OCI-LY1 (cell line): ENCODE measurements around the gene SMCO1.

ENCODE experiments used
- H2AFZ ChIP-seq: fragments of 200-600 bp; sonication (generic), shearing (Covaris generic); 2 replicates; pipeline ENCODE4 v1.6.0; 2014; ENCODE audit warnings: antibody characterized with exemption, mild to moderate bottlenecking, low read length
- H3F3A ChIP-seq: fragments of 200-600 bp; sonication (generic), shearing (Covaris generic); 2 replicates; pipeline ENCODE4 v1.6.0; 2014; ENCODE audit warnings: mild to moderate bottlenecking, antibody characterized with exemption, low read length, moderate library complexity; ENCODE audit not compliant: insufficient read depth
- H3K27ac ChIP-seq: fragments of 200-600 bp; sonication (generic); 2 replicates; pipeline ENCODE4 v1.5.1; 2014; ENCODE audit warnings: low read length, mixed run types, mild to moderate bottlenecking, low read depth; ENCODE audit not compliant: poor library complexity, severe bottlenecking
- H3K27me3 ChIP-seq: fragments of 200-600 bp; sonication (generic); 2 replicates; pipeline ENCODE4 v1.6.0; 2014; ENCODE audit warnings: antibody characterized with exemption, mild to moderate bottlenecking, low read length, moderate library complexity; ENCODE audit not compliant: insufficient read depth
- H3K36me3 ChIP-seq: fragments of 200-600 bp; sonication (generic); 2 replicates; pipeline ENCODE4 v1.6.1; 2014; ENCODE audit warnings: mild to moderate bottlenecking, antibody characterized with exemption, low read length, moderate library complexity, mixed read lengths; ENCODE audit not compliant: insufficient read depth
- H3K4me1 ChIP-seq: fragments of 200-600 bp; sonication (generic); 2 replicates; pipeline ENCODE4 v1.5.1; 2014; ENCODE audit warnings: mild to moderate bottlenecking, low read length, moderate library complexity; ENCODE audit not compliant: insufficient read depth, severe bottlenecking
- H3K4me2 ChIP-seq: fragments of 200-600 bp; sonication (generic), shearing (Covaris generic); 2 replicates; pipeline ENCODE4 v1.6.1; 2014; ENCODE audit warnings: low read length
- H3K4me3 ChIP-seq: fragments of 200-600 bp; sonication (generic); 2 replicates; pipeline ENCODE4 v1.5.1; 2014; ENCODE audit warnings: low read length, low read depth, mild to moderate bottlenecking, mixed read lengths; ENCODE audit not compliant: poor library complexity, severe bottlenecking
- H3K79me2 ChIP-seq: fragments of 200-600 bp; shearing (Covaris generic); 2 replicates; pipeline ENCODE4 v1.6.1; 2016; ENCODE audit warnings: mixed run types, low read length, mixed read lengths; ENCODE audit not compliant: insufficient read depth
- H3K9ac ChIP-seq: fragments of 200-600 bp; sonication (generic), shearing (Covaris generic); 2 replicates; pipeline ENCODE4 v1.6.1; 2014; ENCODE audit warnings: mild to moderate bottlenecking, low read length, mixed read lengths
- H3K9me2 ChIP-seq: fragments of 200-600 bp; sonication (generic), shearing (Covaris generic); 2 replicates; pipeline ENCODE4 v1.6.1; 2014; ENCODE audit warnings: low read depth, mild to moderate bottlenecking, low read length, mixed read lengths
- H3K9me3 ChIP-seq: fragments of 200-600 bp; shearing (Covaris generic); 2 replicates; pipeline ENCODE4 v1.6.1; 2014; ENCODE audit warnings: low read length, mixed read lengths
- H4K20me1 ChIP-seq: fragments of 200-600 bp; sonication (generic), shearing (Covaris generic); 2 replicates; pipeline ENCODE4 v1.6.0; 2016; ENCODE audit warnings: mild to moderate bottlenecking, low read length; ENCODE audit not compliant: insufficient read depth
- EZH2 ChIP-seq: fragments of 200-600 bp; sonication (generic), shearing (Covaris generic); IDR thresholded peaks from 2 replicates; pipeline ENCODE4 v1.8.0; 2017; ENCODE audit warnings: borderline replicate concordance, mixed run types, mild to moderate bottlenecking, antibody characterized with exemption, low read length, moderate library complexity, mixed read lengths
- TF ChIP-seq, protein P1 (sequence below): fragments of 200-600 bp; sonication (generic), shearing (Covaris generic); IDR thresholded peaks from 2 replicates; pipeline ENCODE4 v1.5.1; 2017; ENCODE audit warnings: mild to moderate bottlenecking, antibody characterized with exemption, low read length, moderate library complexity, mixed read lengths

The SMCO1 gene, protein sequence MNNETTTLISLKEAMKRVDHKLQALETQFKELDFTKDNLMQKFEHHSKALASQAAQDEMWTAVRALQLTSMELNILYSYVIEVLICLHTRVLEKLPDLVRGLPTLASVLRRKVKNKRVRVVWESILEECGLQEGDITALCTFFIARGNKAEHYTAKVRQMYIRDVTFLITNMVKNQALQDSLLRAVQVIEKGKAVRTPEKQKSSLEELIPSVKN

DNA sequence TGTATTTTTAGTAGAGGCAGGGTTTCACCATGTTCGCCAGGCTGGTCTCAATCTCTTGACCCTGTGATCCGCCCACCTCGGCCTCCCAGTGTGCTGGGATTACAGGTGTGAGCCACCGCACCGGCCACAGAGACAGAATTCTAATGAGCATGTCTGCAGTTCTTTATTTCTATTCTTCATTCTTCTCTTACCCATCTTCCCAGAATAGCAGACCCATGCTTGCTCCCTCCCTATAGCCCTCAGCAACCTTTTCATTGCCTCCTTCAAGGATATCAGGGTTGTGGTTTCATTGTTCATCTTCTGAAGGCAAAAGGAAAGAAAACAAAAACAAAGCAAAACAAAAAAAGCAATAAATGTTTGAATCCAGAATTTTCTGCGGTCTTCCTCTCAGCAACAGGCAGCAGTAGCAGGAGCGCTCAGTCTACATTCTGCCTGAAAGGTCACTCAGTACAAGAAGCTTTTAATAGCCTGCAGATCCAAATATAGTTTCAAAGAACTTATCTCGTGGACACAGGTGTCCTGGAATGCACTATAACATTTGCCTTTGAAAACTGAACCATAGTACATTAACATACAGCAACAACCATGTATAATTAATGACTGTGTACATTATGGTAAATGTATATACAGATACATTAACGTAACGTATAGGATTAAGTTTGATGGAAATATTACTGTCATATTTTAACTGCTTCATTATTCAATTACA is at the start of gene SMCO1:
Gene SMCO1, minus strand, starts transcription at position 434 of the 709 bp plus-strand sequence. Its CDS starts 137 bp downstream, at position 297.
- H3F3A ChIP-seq: no peaks in the 10 kb centered on the region
- no peak within 1 kb of the TSS for H3K4me3 ChIP-seq
- H3K9ac ChIP-seq: no peak within 1 kb of the TSS
- H3K4me1 ChIP-seq: peaks cover 9% of the 10 kb centered on the region
- H3K9me3 ChIP-seq: peaks cover 17% of the 10 kb centered on the region
- no peak within 1 kb of the TSS for H2AFZ ChIP-seq
- no peaks in the 10 kb centered on the region for H4K20me1 ChIP-seq
- no peak within 1 kb of the TSS for H3K27ac ChIP-seq
- H3K36me3 ChIP-seq: no peaks in the 10 kb centered on the region
- H3K4me2 ChIP-seq: no peak within 1 kb of the TSS
- TF ChIP-seq, protein P1, sequence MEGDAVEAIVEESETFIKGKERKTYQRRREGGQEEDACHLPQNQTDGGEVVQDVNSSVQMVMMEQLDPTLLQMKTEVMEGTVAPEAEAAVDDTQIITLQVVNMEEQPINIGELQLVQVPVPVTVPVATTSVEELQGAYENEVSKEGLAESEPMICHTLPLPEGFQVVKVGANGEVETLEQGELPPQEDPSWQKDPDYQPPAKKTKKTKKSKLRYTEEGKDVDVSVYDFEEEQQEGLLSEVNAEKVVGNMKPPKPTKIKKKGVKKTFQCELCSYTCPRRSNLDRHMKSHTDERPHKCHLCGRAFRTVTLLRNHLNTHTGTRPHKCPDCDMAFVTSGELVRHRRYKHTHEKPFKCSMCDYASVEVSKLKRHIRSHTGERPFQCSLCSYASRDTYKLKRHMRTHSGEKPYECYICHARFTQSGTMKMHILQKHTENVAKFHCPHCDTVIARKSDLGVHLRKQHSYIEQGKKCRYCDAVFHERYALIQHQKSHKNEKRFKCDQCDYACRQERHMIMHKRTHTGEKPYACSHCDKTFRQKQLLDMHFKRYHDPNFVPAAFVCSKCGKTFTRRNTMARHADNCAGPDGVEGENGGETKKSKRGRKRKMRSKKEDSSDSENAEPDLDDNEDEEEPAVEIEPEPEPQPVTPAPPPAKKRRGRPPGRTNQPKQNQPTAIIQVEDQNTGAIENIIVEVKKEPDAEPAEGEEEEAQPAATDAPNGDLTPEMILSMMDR: no peak
- TF ChIP-seq EZH2: no peak
- H3K79me2 ChIP-seq: no peaks in the 10 kb centered on the region
- H3K27me3 ChIP-seq: no peaks in the 10 kb centered on the region; the same call in 1 of the 2 replicates
- no peaks in the 10 kb centered on the region for H3K9me2 ChIP-seq

DNA sequence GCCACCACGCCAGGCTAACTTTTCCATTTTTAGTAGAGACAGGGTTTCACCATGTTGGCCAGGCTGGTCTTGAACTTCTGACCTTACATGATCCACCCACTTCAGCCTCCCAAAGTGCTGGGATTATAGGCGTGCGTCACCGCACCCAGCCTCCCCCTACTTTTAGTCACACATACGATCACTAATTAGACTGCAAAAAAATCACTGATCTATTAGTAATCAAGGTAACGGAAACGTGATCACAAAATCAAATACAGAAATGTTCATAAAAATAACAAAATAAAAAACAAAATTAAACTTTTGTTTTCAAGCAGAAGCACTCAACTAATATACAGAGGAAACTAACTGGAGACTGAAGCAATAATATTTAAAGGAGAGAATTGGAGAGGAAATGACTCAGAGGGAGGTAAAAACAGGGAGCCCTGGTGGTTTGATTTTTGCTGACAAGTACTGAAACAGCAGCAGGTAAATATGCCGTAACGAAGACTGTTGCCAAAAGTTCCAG is 48.6 kb upstream of the SMCO1 start:
- Histone ChIP-seq H3K79me2 (peaks cover 14% of the 10 kb centered on the region), H3K9ac (no peak overlapping the region), H2AFZ (no peak overlapping the region), H3K4me2 (no peak overlapping the region), H3K27me3 (no peaks in the 10 kb centered on the region), H3K9me2 (no peaks in the 10 kb centered on the region), H3K27ac (no peak overlapping the region), H4K20me1 (no peaks in the 10 kb centered on the region), H3F3A (no peaks in the 10 kb centered on the region), H3K4me1 (peaks cover 10% of the 10 kb centered on the region), H3K36me3 (peaks cover 25% of the 10 kb centered on the region; the same call in 1 of the 2 replicates), H3K4me3 (no peak overlapping the region), H3K9me3 (no peaks in the 10 kb centered on the region)
- TF ChIP-seq, protein P1: no peak
- TF ChIP-seq EZH2: no peak

DNA sequence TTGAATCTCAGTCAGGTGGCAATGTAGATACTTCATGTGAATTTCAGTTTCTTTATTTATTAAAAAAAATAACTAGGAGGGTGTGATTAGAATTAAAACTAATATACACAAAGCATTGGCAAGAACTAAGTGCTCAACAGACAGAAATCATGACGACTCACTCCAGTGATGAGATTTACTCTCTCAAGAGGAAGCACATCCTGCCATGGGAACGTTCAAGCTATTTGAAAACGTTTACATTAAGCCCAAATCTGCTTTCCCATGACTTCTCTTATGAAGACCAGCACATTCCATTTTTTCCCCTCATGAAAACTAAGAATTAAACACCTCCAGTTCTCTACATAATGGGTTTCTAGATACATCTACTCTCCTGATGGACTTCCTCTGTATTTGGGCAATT is 44.7 kb upstream of the SMCO1 start:
- Histone ChIP-seq H3K4me1 (peaks cover under 1% of the 10 kb centered on the region), H3K9ac (no peak overlapping the region), H3K27ac (no peak overlapping the region), H3K4me3 (no peak overlapping the region), H3K9me2 (no peaks in the 10 kb centered on the region), H3F3A (no peaks in the 10 kb centered on the region), H3K36me3 (peaks cover 19% of the 10 kb centered on the region; the same call in 1 of the 2 replicates), H2AFZ (no peak overlapping the region), H3K27me3 (no peaks in the 10 kb centered on the region), H3K4me2 (no peak overlapping the region), H3K79me2 (no peaks in the 10 kb centered on the region), H3K9me3 (no peaks in the 10 kb centered on the region), H4K20me1 (no peaks in the 10 kb centered on the region)
- TF ChIP-seq, protein P1: no peak
- TF ChIP-seq EZH2: no peak
